Measurements from ENCODE around the gene PARD3B. TPM values are rescaled to one million over a fixed set of nuclear protein-coding genes. Genes with fewer than 3 reads are reported as not detected.

The PARD3B gene
- total and polyA plus RNA-seq, 10 of the 15 experiments (the other 5 are each of a cell fraction or from before 2014, with no cell fraction given), result 0.01 to 0.54 (median 0.07) TPM; not detected in 7

DNA sequence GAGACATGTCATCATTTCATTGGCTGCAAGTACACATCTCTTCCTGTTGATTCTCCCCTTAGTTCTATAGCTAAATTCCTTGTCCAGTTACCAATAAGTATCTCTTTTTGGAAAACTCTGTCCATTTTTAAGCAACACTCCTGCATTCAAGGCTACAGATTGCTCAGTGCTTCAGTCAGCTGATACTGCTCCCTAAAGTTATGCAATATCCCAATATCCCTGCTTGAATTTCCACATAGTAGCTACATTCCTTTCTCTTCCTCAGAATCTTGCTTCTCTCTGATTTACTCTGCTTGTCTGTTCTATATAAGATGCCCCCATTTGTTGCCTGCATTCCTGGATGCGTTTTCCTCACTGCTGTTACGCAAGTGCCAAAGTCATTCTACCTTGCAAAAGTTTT, 109.8 kb downstream of the PARD3B start:
- no peaks in the 10 kb centered on the region for H3K79me2 ChIP-seq (ENCODE audit: control insufficient read depth, insufficient read depth, low read length)
- H3K4me3 ChIP-seq, result no peak overlapping the region
- POLR2A ChIA-PET, result no interaction called here
- ATAC-seq (no peak), DNase-seq (ENCODE audit: low read depth, low spot score) (no peak), FAIRE-seq (no peak)
- TF ChIP-seq POLR2A (IDR thresholded peaks at IDR 0.05; ENCODE audit: low read depth, low read length) (no peak), SUZ12 (IDR thresholded peaks at IDR 0.05; ENCODE audit: unreplicated experiment) (no peak), KAT2A (conservative IDR thresholded peaks at IDR 0.05; ENCODE audit: control insufficient read depth, low read depth, low read length) (no peak), SRF (IDR thresholded peaks at IDR 0.05; ENCODE audit: low read depth in 2 of 2, low read length in 2 of 2) (no peak)
- TF ChIP-seq, protein P1, sequence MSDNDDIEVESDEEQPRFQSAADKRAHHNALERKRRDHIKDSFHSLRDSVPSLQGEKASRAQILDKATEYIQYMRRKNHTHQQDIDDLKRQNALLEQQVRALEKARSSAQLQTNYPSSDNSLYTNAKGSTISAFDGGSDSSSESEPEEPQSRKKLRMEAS (IDR thresholded peaks at IDR 0.05; ENCODE audit: low read depth, low read length), result no peak
- TF ChIP-seq, protein P2, sequence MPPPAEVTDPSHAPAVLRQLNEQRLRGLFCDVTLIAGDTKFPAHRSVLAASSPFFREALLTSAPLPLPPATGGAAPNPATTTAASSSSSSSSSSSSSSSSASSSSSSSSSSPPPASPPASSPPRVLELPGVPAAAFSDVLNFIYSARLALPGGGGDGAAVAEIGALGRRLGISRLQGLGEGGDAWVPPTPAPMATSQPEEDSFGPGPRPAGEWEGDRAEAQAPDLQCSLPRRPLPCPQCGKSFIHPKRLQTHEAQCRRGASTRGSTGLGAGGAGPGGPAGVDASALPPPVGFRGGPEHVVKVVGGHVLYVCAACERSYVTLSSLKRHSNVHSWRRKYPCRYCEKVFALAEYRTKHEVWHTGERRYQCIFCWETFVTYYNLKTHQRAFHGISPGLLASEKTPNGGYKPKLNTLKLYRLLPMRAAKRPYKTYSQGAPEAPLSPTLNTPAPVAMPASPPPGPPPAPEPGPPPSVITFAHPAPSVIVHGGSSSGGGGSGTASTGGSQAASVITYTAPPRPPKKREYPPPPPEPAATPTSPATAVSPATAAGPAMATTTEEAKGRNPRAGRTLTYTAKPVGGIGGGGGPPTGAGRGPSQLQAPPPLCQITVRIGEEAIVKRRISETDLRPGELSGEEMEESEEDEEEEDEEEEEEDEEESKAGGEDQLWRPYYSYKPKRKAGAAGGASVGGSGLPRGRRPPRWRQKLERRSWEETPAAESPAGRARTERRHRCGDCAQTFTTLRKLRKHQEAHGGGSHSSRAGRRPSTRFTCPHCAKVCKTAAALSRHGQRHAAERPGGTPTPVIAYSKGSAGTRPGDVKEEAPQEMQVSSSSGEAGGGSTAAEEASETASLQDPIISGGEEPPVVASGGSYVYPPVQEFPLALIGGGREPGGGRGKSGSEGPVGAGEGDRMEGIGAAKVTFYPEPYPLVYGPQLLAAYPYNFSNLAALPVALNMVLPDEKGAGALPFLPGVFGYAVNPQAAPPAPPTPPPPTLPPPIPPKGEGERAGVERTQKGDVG (CRISPR knock-in tag; IDR thresholded peaks at IDR 0.05), result no peak
- H4K20me1 ChIP-seq (ENCODE audit: control insufficient read depth, insufficient read depth), result no peaks in the 10 kb centered on the region
- H3K36me3 ChIP-seq (ENCODE audit: control insufficient read depth in 2 of 2, insufficient read depth in 2 of 2, low read length in 1 of 2), result no peaks in the 10 kb centered on the region
- no peaks in the 10 kb centered on the region for H3K4me1 ChIP-seq (ENCODE audit: control insufficient read depth, insufficient read depth, low read length)
- H3K9ac ChIP-seq (ENCODE audit: control insufficient read depth, insufficient read depth, low read length), result no peak overlapping the region
- SMC1A ChIA-PET (ENCODE audit: uncharacterized antibody, unreplicated experiment), result interaction anchor here (0.9 kb wide), 1 partner anchor 17 kb away, joined by 3 read pairs; no protein-coding TSS in a partner anchor
- no peak overlapping the region for H3K4me2 ChIP-seq (ENCODE audit: control insufficient read depth, insufficient read depth)
- WGBS (ENCODE audit: insufficient coverage, insufficient replicate concordance, low lambda C conversion rate, missing lambda C conversion rate), result 83% methylated on average over 2 of the region's 2 CpGs
- no peaks in the 10 kb centered on the region for H3K27me3 ChIP-seq (replicated peaks in 1 of 2; ENCODE audit: control insufficient read depth in 2 of 2, insufficient read depth in 2 of 2, low read length in 1 of 2)
- no peaks in the 10 kb centered on the region for H3K9me3 ChIP-seq (replicated peaks; ENCODE audit: control insufficient read depth, insufficient read depth, low read length)
- CTCF ChIA-PET, result no interaction called here
- in situ Hi-C loops (cut with MboI), result no loop called here
- no TSS peak for BruUV-seq (replicated peaks)
- no peak overlapping the region for H3K27ac ChIP-seq (ENCODE audit: control insufficient read depth, insufficient read depth)
- RAD21 ChIA-PET (ENCODE audit: unreplicated experiment), result no interaction called here
- intact Hi-C loops (cut with micrococcal nuclease; ENCODE audit: unreplicated experiment), result no loop called here
- H2AFZ ChIP-seq (ENCODE audit: control insufficient read depth, low read depth, low read length), result no peak overlapping the region
